ENCODE data around the gene GLIS2.
A peak's percentile ranks its signal among the peaks of the same experiment; 100 is the strongest.

The GLIS2 gene

GRCh38 chr16:4315186-4316107 lies at the start of gene GLIS2:
Gene GLIS2, plus strand, starts transcription at chr16:4316067. Its CDS starts 16,214 bp downstream, at chr16:4332281.
- DNase-seq, result peak; percentile 76

DNA sequence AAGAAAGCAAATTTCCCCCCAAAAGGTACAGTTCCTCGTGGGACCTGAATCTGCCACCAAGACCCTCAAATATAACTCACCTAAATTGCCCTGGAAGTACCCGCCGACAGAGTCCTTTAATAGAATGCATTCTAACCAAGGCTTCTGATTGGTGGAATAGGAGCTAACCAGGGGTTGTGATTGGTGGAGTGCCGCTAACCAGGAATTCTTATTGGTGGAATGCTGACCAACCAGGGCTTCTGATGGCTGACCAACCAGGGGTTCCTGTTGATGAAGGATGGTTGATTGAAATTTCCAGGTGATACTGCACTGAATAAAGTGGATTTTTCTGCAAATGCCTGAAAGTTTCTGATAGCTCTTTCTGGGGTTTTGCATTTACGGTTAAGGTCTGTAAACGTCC lies 49.5 kb upstream of the GLIS2 start:
- no peak for DNase-seq

DNA sequence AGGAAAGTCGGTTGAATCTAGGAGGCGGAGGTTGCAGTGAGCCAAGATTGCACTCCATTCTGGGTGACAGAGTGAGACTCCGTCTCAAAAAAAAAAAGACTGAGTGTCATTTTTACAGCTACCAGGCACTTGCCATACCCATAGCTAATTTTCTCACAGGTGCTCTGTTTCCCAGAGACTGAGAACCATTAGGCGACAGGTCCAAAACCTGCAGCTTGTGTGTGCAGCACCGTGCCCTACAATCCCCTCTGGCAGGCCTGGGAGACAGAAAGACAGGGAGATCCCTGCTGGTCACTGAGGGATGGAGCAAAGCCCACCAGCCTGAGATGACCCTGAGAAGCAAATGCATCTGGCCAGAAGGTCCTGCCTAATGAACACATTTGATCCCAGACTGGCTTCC lies 45.8 kb upstream of the GLIS2 start:
- no peak for DNase-seq

DNA sequence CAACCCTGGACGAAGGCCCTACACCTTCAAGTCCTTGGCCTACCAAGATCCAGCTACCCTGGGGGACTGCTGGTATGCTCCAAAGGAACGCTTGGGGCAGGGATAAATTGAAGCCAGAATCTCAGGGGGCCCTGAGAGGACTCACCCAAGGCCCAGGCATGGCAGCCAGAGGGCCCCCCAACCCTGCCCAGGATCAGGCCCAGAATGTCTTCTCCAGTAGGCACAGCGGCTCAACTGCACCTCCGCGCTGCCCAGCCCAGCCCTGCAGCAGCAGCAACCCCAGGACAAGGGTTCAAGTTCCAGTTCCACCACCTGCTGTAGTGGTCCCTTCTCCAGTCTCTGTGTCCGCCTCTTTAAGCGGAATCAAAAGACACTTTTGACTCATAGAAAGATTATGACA lies 45.3 kb upstream of the GLIS2 start:
- DNase-seq, result no peak

GRCh38 chr16:4271176-4272113 lies 44.4 kb upstream of the GLIS2 start:
- peak; percentile 96 for DNase-seq

DNA sequence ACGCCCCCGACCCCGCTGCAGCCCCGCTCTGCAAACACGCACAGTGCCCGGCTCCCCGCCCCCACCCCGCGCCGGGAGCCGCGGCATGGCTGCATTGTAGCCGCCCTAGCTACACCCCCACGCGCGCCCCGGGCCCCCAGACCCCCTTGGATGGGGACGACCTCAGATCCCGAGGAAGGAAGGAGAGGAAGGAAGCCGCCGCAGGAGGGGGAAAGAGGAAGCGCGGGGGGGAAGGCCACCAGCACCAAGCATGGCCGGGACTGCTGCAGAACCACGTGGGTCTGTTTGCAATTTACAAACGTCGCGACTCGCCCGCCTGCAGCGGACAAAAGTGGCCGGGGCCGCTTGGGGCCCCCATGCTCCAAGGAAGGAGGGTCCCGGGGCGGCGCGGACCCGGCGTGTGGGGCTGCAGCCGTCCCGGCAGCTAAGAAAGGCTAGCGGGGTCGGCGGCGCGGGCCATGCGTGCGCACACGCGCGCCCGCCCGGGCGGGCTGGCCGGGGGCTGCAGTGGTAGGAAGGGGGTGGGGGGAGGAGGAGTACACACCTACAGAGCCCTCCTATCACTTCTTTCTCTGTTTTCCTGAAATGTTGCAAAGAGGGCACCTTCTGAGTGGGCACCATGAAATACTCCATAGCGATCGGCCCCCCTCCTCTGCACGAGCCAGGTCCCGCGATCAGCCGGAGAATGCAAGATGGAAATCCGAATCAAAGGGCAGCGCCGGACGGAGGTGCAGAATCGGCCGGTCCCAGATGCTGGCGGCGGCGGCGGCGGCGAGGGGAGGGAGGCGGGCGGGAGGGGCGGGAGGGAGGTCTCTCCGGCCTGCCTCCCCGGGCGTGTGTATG lies 43.5 kb upstream of the GLIS2 start:
- no peak for DNase-seq

GRCh38 chr16:4273858-4274311 lies 42.0 kb upstream of the GLIS2 start:
- DNase-seq, result peak; percentile 78

GRCh38 chr16:4275861-4276260 lies 40.0 kb upstream of the GLIS2 start:
- DNase-seq, result no peak

DNA sequence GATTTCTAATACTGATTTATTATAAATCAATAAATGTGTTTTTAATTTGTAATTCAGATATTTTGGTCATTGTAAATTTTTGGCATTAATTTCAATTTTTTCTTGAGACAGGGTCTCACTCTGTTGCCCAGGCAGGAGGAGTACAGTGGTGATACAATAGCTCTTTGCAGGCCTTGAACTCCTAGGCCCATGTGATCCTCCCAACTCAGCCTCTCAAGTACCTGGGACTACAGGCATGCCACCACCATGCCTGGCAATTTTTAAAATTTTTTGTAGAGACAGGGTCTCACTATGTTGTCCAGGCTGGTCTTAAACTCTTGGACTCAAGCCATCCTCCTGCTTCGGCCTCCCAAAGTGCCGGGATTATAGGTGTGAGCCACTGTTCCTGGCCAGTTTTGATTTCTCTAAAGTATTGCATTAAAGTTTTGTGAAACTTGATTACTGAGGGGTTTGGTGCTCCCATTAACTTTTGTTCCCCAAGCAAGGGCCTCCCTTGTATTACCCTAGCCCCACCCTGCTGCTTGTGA lies 37.8 kb upstream of the GLIS2 start:
- DNase-seq, result no peak

DNA sequence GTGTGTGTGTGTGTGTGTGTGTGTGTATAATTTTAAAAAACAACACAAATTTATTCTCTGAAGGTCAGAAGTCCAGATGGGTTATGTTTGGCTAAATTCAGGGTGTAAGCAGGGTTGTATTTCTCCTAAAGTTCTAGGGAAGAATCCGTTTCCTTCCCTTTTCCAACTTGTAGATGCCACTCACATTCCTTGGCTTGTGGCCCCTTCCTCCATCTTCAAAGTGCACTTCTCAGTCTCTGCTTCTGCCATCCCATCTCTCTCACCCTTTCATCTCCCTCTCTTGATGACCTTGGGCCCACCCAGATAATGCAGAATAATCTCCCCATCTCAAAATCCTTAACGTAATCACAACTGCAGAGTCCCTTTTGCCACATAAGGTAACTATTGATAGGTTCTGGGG lies 35.2 kb upstream of the GLIS2 start:
- no peak for DNase-seq

- no peak for DNase-seq
Measured at GRCh38 chr16:4283441-4283840, 32.4 kb upstream of the GLIS2 start.

DNA sequence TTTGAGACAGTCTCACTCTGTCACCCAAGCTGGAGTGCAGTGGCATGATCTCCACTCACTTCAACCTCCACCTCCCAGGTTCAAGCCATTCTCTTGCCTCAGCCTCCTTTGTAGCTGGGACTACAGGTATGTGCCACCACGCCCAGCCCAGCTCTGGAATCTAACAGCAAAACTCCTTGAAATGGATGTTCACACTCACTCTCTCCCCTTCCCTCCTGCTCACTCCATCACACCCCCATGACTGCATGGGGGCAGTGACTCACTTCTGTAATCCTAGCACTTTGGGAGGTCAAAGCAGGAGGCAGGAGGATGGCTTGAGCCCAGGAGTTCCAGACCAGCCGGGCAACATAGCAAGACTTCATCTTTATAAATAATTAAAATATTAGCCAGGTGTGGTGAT lies 31.9 kb upstream of the GLIS2 start:
- no peak for DNase-seq

DNA sequence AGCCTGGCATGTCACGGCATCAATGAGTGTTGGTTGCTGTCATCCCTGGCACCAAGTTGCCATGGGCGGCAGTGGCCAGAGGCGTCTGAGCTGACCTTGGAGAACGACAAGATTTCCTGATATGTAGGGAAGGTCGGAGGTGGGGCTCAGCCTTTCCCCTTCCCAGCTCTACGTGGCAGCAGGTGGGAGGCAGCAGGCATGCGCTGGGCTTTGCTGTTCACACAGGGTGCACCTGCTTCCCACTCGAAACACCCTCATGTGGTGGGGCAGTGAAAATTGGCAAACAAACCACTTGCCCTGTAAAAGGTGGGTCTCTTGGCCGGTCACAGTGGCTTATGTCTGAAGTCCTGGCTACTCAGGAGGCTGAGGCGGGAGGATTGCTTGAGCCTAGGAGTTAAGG lies 30.7 kb upstream of the GLIS2 start:
- no peak for DNase-seq

DNA sequence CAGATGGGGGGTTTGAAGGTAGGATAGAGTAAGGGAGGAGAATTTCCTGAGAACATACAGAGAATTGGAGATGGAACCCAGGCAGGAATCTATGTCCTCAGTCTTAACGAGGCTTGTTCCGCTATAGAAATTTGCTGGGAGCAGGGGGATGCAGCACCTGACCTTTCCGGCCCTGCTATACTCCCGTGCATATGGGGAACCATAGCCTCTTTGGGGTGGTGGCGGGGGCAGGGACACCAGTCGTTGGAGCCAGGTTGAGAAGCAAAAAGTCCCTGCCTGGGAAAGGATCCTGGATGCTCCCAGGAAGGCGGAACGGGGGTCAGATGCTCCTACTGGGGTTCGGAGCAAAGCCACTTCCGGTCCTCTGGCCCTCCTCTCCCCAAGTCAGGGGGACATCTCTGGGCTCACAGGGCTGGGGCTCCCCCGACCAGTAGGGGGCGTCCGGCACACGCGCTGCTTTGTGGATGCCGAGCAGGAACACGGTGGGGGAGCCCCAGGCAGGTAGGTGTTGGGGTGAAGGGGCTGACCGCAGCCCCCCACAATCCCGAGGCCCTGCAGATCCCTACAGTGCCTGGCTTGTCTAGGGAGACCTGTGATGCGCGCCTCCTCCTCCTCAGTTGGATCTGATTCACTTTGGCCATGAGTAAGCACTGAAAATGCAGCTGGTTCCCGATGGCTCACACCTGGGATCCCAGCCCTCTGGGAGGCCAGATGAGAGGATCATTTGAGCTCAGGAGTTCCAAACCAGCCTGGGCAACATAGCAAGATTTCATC lies 27.5 kb upstream of the GLIS2 start:
- DNase-seq, result peak; percentile 93

GRCh38 chr16:4290236-4290830 lies 25.5 kb upstream of the GLIS2 start:
- no peak for DNase-seq

GRCh38 chr16:4291699-4292098 lies 24.2 kb upstream of the GLIS2 start:
- DNase-seq, result no peak

GRCh38 chr16:4293181-4293716 lies 22.6 kb upstream of the GLIS2 start:
- no peak for DNase-seq

DNA sequence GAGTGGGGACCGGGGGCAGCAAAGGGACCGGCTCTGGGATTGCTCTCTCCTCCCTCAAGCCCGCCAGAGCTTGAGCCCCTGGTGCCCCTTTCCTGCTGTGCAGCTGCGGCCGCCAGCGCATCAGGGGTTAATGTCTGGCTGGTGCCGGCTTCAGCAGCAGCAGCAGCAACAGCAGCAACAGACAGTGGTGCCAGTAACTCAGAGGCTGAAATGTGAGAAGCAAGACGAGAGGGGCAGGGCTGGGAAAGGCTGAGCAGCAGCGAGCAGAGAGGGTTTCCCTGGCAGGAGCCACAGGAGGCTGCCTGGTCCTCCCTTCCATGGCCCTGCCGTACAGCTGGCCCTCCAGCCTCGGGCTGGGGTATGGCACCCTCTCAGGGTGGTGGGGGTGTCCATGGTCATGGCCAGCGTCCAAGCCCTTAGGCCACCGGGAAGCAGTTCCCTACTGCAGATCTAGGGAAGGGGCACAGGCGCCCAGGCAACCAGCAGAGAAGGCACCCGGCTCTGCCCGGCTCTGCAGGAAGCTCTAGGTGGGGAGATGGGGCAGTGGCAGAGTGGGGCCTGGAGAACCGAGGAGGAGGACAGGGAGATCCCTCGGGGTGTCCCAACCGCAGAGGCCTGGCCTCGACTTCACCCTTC lies 21.9 kb upstream of the GLIS2 start:
- no peak for DNase-seq

GRCh38 chr16:4295581-4295980 lies 20.3 kb upstream of the GLIS2 start:
- DNase-seq, result no peak

DNA sequence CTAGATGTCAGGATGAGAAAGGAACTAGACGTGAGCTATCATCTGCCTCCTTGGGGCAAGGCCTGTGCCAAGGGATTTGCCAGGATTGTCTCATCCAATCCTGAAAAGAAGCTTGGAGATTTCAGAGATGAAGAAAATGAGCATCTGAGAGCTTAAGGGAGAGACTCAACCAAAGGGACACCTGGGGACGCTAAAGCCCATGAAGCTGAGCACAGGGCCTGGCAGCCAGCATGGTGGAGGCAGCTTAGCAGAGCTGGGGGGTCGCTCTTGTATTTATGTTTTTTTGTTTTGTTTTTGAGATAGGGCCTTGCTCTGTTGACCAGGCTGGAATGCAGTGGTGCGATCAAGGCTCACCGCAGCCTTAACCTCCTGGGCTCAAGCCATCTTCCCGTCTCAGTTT lies 18.4 kb upstream of the GLIS2 start:
- DNase-seq, result no peak

Measured in activated effector memory CD4-positive, alpha-beta T cell treated with anti-CD3 and anti-CD28 coated beads, Interleukin-2, amount 50 U/mL, for 16 hours (primary cell).